Epithelial cell of esophagus (primary cell): Measurements from ENCODE around the gene CCDC33.

ENCODE experiments used
- DNase-seq: peaks from one replicate; pipeline ENCODE4 v3.0.0; 2010; ENCODE audit warnings: low read depth
- H3K4me3 ChIP-seq: 2 replicates; pipeline ENCODE4 v1.5.1; 2011; ENCODE audit warnings: mild to moderate bottlenecking, low read length, control low read depth
- TF ChIP-seq, protein P1 (sequence below): IDR thresholded peaks from 2 replicates; pipeline ENCODE4 v1.5.1; 2011; ENCODE audit warnings: low read depth, mild to moderate bottlenecking, low read length, control low read depth, inconsistent platforms; ENCODE audit not compliant: insufficient read depth; ENCODE audit errors: missing control alignments

CCDC33 gene

DNA sequence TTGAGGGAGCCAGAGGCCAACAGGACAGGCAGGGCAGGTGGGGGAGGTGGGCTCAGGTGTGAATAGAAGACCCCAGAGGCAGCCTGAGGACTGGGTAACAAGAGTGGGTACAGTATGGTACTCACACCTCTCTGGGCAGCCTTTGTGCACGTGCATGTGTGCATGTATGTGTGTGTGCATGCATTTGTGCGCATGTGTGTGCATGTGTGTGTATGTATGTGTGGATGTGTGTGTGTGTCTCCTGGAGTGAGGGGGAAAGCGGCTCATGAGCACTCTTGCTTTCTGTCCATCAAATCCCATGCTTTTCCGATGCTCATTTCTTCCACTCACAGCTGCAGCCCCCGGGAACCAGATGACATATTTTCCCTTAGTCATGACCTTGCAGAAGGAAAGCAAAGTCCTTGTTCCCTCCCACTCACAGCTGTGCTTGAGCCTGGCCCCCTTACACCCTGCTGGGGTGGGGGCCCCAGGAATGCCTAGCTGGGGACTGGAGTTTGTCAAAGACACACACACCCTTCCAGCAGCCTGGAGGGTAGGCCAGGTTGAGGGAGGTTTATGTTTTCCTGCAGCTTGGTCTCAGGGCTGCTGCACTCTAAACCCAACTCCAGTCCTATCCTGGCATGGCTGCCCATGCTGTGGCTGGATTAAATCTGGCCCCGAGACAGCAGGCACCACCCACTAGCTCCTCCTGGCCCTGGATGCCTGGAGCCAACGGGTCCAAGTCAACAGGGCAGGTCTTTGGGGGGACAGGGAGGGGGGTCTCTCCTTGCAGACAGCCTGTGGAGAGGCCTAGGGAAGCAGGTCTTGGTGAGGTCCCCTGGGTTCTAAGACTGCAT, 22.5 kb downstream of the CCDC33 start:
- H3K4me3 ChIP-seq, result no peak overlapping the region
- TF ChIP-seq, protein P1, sequence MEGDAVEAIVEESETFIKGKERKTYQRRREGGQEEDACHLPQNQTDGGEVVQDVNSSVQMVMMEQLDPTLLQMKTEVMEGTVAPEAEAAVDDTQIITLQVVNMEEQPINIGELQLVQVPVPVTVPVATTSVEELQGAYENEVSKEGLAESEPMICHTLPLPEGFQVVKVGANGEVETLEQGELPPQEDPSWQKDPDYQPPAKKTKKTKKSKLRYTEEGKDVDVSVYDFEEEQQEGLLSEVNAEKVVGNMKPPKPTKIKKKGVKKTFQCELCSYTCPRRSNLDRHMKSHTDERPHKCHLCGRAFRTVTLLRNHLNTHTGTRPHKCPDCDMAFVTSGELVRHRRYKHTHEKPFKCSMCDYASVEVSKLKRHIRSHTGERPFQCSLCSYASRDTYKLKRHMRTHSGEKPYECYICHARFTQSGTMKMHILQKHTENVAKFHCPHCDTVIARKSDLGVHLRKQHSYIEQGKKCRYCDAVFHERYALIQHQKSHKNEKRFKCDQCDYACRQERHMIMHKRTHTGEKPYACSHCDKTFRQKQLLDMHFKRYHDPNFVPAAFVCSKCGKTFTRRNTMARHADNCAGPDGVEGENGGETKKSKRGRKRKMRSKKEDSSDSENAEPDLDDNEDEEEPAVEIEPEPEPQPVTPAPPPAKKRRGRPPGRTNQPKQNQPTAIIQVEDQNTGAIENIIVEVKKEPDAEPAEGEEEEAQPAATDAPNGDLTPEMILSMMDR, result no peak
- no peak for DNase-seq

DNA sequence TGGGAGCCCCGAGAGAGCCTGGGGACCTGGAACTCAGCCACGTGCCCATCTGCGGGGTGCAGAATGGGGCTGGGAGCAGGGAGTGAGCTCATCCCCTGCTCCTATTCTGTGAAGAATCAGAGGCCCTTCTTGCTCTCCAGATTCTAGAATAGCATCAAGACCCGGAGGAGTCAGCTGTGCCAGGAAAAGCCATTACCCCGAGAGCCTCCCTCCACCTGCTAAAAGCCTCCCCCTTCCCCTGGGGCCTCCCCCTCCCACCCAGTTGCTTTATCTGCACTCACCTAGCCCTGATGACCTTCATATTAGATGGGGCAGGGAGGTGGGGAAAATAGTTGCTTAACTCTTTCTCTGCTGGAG, 23.1 kb downstream of the CCDC33 start:
- H3K4me3 ChIP-seq, result no peak overlapping the region
- DNase-seq, result no peak
- TF ChIP-seq, protein P1, result no peak

DNA sequence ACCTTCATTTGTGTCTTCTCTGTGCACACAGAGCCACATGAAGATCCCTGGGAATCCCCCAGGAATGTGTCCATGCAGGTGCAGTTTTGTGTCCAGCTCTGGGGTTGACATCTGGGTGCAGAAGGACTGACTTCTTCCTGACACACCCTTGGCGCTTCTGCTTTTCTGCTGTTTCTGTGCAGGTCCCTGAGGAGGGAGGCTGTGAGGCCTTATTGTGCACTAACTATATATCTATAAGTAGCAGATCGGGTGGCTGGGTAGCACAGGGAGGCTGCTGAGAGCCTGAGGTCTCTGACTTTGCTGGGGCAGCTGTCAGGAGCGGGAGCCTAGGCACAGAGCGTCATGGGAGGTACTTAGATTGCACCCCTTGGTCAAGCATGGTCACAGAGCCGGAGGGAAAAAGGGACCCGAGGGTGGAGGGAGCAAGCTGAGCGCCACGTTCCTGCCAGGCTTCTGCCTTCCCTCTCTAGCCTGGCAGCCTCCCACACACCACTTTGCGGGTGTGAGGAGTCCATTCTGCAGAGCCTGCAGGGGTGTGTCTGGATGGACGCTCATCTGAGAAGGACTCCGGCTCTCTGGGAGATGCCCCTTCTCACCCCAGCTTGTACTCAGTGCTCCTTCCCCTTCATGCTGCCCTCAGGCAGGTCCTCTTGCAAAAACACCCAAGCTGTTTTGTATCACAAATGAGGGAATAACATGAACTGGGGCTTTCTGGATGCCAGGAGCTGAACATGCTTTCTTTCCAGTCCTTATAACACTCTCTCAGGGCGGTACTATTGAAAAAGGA, 23.9 kb downstream of the CCDC33 start:
- no peak for DNase-seq
- TF ChIP-seq, protein P1, result no peak

DNA sequence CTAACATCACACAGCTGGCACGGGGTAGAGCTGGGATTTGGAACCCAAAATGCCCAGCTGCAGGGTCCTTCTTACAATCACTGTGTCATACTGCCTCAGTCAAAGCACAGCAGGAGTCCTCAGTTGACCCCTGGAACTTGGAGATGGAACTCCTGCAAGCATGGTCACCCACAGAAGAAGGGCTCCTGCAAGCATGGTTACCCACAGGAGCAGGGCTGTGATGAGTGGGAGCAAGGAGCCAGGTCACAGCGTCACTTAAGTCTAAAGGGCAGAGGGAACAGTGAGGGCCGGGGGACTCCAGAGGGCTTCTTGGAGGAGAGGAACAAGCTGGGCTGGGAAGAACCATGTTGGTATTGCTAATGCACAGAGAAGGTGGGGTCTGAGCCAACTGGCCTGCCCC, 24.9 kb downstream of the CCDC33 start:
- DNase-seq, result no peak
- no peak overlapping the region for H3K4me3 ChIP-seq
- TF ChIP-seq, protein P1, result no peak

More for the DNA sequence above, 23.9 kb downstream of the CCDC33 start:
- no peak overlapping the region for H3K4me3 ChIP-seq

DNA sequence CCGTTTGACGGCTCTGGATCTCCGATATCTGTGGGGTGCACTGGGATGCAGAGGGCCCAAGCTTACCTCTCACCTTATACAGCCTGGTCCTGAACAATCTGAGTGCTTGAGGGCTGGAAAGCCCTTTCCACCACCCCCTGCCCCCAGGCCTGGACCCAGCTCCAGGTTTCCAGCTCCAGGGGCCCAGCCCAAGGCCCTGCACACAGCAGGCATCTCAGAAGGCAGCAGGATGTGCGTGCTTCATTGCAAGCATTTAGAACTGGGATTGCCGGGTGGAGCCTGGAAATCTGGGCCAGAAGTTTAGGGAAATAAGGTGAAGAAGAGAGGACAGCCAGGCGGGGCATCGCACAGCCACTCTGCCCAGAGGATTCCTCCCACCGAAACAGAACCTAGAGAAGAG, 25.6 kb downstream of the CCDC33 start:
- no peak for DNase-seq
- H3K4me3 ChIP-seq, result no peak overlapping the region
- TF ChIP-seq, protein P1, result no peak

DNA sequence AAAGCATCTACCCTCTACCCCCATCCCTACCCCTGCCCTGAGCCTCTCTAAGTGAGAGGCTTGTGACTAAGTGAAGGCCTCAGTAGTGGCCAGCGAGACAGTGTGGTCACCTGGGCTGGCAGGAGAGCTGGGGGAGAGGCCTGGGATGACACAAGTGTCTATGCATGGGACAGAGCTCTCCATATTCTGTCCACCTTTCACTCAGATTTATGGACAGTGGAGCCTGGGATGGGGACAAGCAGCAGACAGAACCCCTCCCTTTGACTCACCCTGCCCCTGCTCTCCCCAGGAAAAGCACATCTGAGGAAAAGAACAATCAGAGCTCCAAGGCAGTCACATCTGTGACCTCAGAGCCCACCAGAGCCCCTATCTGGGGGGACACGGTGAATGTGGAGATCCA, 26.0 kb downstream of the CCDC33 start:
- H3K4me3 ChIP-seq, result no peak overlapping the region
- TF ChIP-seq, protein P1, result no peak
- DNase-seq, result no peak

DNA sequence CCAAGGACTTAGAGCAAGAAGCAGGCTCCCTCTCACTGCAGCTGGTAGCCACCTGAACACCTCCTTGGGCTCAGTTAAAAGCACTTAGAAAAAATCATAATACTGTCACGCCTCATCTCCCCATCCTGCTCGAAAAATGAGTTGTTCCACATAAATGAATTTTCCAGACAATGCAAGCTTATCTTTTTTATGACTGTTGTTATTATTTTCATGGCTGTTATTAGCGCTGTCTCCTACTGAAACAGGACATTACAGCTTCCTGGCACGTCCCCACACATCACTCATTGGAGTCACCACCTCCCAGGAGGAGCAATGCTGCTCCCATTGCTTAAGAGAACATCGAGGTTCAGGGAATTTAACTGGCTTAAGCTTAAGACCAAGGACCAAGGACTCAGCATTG, 26.5 kb downstream of the CCDC33 start:
- TF ChIP-seq, protein P1, result no peak
- no peak overlapping the region for H3K4me3 ChIP-seq
- DNase-seq, result no peak
